GM15510 (cell line): ENCODE data around the gene RIC3.

Experiments used
- POLR2A ChIP-seq: IDR thresholded peaks from 3 replicates; pipeline ENCODE4 v1.6.1; 2011; ENCODE audit warnings: borderline replicate concordance; ENCODE audit not compliant: insufficient read length; ENCODE audit errors: extremely low read depth

RIC3 gene

GRCh38 chr11:8201644-8202365 lies 33.0 kb upstream of the RIC3 start:
- TF ChIP-seq POLR2A, result no peak

- TF ChIP-seq POLR2A, result no peak
These were observed 30.9 kb upstream of the RIC3 start for GRCh38 chr11:8199676-8200075.

DNA sequence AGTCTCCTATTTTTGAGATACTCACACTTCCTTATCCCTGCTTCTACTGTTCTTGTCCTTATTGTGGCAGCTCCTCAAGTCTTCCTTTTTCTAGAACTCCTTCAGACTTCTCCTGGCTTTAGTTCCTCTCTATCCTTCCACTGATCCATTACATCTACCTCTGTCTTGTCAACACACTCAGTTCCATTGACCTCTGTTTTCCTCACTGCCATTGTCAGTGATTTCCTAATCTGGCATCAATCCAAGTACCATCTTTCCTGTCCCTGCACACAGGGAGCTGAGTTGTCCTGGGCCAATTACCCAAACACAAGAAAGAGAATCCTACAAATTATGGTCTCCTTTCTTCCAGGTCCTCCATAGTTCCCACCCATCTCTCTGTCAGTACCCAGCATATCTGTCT lies 27.9 kb upstream of the RIC3 start:
- no peak for TF ChIP-seq POLR2A

GRCh38 chr11:8194956-8195355 lies 26.1 kb upstream of the RIC3 start:
- no peak for TF ChIP-seq POLR2A

DNA sequence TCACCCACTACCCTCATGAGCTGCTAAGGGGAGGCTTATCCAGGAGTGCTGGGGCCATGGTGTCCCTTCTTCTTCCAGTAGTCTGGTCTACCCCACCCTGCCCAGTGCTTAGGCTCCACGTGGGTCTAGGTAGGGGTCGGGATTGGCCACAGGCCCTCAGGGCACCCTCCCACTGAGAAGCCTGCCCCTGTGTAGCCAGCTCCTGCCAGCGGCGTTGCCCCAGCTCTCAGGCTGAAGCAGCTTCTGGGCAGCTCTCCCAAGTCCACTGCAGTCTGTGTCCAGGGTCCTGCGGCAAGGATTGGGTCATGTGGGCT lies 24.0 kb upstream of the RIC3 start:
- no peak for TF ChIP-seq POLR2A

DNA sequence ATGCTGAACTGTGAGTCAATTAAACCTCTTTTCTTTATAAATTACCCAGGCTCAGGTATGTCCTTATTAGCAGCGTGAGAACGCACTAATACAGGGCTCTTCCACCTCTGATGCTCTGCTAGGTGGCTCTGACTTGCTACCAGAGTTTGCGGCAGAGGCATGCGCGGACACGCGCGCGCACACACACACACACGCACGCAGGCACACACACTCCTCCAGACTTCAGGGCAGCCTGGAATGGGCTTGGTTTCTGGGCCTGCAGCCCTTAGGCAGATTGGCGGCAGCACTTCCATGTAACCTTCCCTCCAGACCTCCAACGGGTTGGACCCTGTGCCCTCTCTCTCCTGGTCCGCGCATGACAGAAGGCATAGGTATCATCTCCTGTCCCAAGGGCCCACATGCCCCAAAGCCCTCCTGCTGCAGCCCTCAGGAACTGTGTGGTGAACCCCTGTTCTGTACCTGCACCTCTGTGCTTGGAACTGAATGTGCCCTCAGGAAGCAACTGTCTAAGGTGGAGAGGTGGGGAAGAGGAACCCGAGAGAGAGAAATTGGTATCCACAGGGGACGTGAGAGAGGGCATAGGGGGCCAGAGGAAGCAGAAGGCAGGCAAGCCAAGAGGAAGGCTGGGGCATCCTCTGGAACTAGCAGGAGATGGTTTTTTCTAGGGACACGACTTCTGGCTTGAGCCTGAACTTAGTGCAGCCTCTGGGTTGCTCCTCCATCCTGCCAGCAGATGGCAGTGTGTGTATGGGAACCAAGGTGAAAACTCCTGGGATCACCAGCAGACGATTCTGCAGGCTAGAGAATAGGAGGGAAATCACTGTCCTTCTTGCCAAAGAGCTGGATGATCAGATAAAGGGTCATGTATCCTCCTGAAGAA lies 23.4 kb upstream of the RIC3 start:
- no peak for TF ChIP-seq POLR2A

- TF ChIP-seq POLR2A, result no peak
These were observed 21.6 kb upstream of the RIC3 start for GRCh38 chr11:8190431-8190830.

DNA sequence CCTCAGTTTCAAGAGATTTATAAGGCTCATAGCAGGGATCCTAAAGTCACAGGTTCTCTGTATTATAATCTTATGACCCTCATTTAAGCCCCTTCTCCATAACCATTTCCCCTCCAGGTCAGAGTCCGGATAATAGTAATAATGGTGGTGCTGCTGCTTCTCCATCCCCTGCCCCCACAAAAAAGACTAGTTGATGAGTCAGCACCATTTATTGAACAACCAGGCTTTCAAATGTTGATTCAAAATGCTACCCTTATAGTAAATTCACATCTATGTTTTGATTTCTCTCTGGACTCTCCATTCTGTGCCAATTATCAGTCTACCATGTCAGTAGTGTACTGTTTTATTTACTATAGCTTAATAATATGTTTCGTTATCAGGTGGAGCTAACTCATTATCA lies 17.6 kb upstream of the RIC3 start:
- TF ChIP-seq POLR2A, result no peak

- TF ChIP-seq POLR2A, result no peak
These were observed 14.3 kb upstream of the RIC3 start for GRCh38 chr11:8183111-8183510.

DNA sequence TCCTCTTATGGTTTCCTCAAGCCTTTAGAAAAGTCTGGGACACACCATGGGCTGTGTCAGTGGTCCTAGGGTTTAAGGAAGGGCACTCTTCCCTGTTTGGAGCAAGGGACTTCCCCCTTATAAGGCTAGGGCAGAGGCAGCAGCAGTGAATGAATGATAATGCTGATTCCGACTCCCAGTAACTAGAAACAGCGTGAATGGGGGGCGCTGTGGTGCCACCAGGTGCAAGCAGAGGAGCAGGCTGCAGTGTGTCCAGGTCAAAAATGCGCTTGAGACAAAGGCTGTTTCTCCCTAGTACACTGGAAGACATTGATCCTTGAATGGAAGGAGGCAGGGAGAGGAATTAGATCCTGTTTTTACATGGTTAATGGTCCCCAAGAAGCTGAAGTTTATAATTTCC lies 11.6 kb upstream of the RIC3 start:
- no peak for TF ChIP-seq POLR2A

DNA sequence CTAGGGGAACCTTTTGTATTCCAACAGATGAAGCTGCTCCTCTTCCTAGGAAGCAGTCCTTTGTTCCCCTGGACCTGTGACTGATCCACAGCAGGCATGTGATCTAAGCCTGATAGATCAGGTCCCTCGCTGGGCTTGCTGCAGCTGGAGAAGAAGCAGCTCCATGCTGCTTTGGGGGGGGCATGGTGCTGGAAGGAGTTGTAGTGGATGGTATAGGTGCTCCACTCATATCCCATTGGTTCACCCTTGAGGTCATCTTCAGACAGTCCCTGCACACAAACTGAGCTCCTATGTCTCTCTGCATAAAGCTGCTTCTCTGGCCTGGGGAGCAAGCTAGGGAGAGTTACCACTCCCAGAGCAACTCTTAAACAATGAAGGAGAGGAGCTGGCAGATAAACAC lies 9.5 kb upstream of the RIC3 start:
- no peak for TF ChIP-seq POLR2A

DNA sequence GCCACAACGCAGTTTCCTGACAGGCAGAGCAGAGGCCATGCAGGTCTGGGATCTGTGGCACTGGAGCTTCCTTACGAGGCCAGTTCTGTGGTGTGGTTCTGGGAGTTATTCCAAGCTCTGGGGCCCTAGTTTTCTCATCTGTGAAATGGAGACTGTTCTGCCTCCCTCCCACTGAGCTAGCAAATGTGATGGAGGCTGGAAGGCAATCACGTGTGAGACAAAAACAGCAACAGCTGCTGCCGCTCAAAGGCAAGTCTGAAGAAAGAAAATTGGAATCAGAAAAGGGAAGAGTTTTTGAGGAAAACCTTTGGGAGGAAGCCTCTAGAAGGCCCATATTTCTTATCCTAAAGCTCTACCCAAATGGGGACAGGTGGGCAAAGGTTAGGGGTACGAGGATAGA lies 8.3 kb upstream of the RIC3 start:
- TF ChIP-seq POLR2A, result no peak

- no peak for TF ChIP-seq POLR2A
These were observed 1.0 kb downstream of the RIC3 start for GRCh38 chr11:8167796-8168195.

DNA sequence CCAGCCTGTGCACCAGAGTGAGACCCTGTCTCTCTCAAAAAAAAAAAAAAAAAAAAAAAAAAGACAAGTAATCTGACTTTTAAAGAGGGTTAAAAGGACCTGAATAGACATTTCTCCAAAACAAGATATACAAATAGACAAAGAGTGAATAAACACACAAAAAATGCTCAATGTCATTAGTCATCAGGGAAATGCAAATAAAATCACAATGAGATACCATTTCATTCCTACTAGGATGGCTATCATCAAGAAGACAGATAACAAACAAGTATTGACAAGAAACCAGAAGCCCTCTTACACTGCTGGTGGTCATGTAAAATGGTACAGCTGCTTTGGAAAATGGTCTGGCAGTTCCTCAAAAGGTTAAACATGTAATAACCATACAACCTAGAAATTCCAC lies 4.1 kb downstream of the RIC3 start:
- TF ChIP-seq POLR2A, result no peak

GRCh38 chr11:8156877-8157276 lies 11.9 kb downstream of the RIC3 start:
- TF ChIP-seq POLR2A, result no peak

DNA sequence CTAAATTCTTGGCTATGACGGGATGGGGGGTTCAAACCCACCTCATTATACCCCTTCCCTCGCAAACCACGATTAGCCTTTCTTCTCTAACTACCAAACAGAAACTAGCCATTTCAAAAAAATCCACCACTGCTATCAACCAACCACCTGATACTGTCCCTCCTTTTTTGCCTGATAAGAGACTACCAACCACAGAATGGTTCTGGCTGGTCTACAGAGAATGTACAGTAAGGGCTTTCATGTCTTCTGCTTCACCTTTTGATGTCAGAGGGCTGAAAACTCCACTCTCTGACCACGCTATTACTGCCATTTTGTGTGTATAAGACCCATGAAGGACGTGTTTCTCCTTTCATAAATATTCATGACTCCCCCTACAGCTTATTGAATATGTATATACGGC lies 19.1 kb downstream of the RIC3 start:
- no peak for TF ChIP-seq POLR2A

DNA sequence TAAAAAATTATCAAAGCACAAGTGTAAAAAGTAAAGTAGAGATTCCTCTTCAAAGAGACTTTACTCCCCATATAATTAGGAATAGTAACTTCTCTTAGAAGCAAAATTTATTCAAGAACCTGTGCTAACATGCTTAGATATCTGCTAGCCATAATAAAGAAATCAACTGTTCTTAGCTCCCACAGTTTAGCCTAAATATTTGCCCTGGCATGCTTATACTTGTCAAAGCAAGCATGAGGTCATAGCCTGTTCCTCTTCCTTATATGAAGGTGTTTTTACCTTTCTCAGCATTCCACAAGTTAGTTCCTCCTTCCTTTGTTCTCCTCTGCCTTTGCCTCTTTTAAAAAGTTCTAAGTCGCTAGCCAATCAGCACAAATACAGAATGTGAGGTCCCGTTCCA lies 30.3 kb downstream of the RIC3 start:
- no peak for TF ChIP-seq POLR2A

- no peak for TF ChIP-seq POLR2A
These were observed 41.4 kb downstream of the RIC3 start for GRCh38 chr11:8127447-8127846.
